Lower lobe of right lung (tissue), 2 donors: ENCODE results near the gene SP1. TPM values are rescaled to one million over a fixed set of nuclear protein-coding genes. Genes with fewer than 3 reads are reported as not detected.

Source experiments
- ATAC-seq, 2 donors: fragments of 200-7000 bp; cut with Tn5 transposase; one replicate each; pipeline ENCODE4 v1.9.1; 2020 to 2022; ENCODE audit warnings: mild to moderate bottlenecking in 2 of 2, moderate library complexity in 2 of 2
- DNase-seq: peaks from one replicate; pipeline ENCODE4 v3.0.0-alpha.2; 2020
- H3K27ac ChIP-seq: fragments of 200-600 bp; one replicate; pipeline ENCODE4 v1.8.0; 2022
- H3K27me3 ChIP-seq: fragments of 200-600 bp; one replicate; pipeline ENCODE4 v1.8.0; 2022; ENCODE audit warnings: low read depth
- H3K36me3 ChIP-seq: fragments of 200-600 bp; one replicate; pipeline ENCODE4 v1.8.0; 2022; ENCODE audit warnings: mild to moderate bottlenecking
- H3K4me1 ChIP-seq: fragments of 200-600 bp; one replicate; pipeline ENCODE4 v1.8.0; 2022
- H3K4me3 ChIP-seq: fragments of 200-600 bp; one replicate; pipeline ENCODE4 v1.8.0; 2022; ENCODE audit warnings: mild to moderate bottlenecking
- H3K9me3 ChIP-seq: fragments of 200-600 bp; one replicate; pipeline ENCODE4 v1.8.0; 2022
- CTCF ChIP-seq: fragments of 200-600 bp; IDR thresholded peaks from one replicate; pipeline ENCODE4 v1.8.0; 2022; ENCODE audit warnings: antibody characterized with exemption, mild to moderate bottlenecking
- intact Hi-C: fragments of 100-400 bp; cut with DNase I; formaldehyde crosslinking; loops from one replicate; pipeline ENCODE4 v1.11.0; 2022
- total RNA-seq: library from RNA; stranded (reverse); fragmentation: NEBNext Ultra II Directional; extraction: Animal tissue kit (Norgen Biotek cat#: 25700); gene quantifications from one replicate; pipeline ENCODE4 v1.2.1, GENCODE V29; 2021
- donor health status: DM: no; HTN: yes; CAD: no; lungs with severe emphysema.

The SP1 gene
- total RNA-seq, 1 donor from 2014 or later = 91.1 TPM

- intact Hi-C loops = no loop called here
- no peak overlapping the region for H3K27ac ChIP-seq
- H3K27me3 ChIP-seq = no peaks in the 10 kb centered on the region
- TF ChIP-seq CTCF = no peak
- H3K9me3 ChIP-seq = no peaks in the 10 kb centered on the region
- H3K4me1 ChIP-seq = no peaks in the 10 kb centered on the region
- DNase-seq (no peak), ATAC-seq (no peak)
- peaks cover 100% of the 10 kb centered on the region for H3K36me3 ChIP-seq
- H3K4me3 ChIP-seq = no peak overlapping the region
Observed at GRCh38 chr12:53465679-53466078, 85.7 kb downstream of the SP1 start.

Other genes starting within 250 kb of the SP1 start
- 49.5 TPM for gene ZNF740, start 199.5 kb upstream of the SP1 start, total RNA-seq
- 39.2 TPM for gene CSAD, start 199.3 kb upstream of the SP1 start, total RNA-seq
- gene ITGB7, start 172.9 kb upstream of the SP1 start, total RNA-seq = 9.7 TPM
- 30.1 TPM for gene RARG, start 148.0 kb upstream of the SP1 start, total RNA-seq
- 2.2 TPM for gene ESPL1, start 111.9 kb upstream of the SP1 start, total RNA-seq
- 474 TPM for gene PFDN5, start 84.6 kb upstream of the SP1 start, total RNA-seq
- gene MYG1, start 80.5 kb upstream of the SP1 start, total RNA-seq = 35.3 TPM
- gene AAAS, start 58.6 kb upstream of the SP1 start, total RNA-seq = 45.2 TPM
- not detected for gene SP7, start 43.8 kb upstream of the SP1 start, total RNA-seq
- 1.2 TPM for gene AMHR2, start 43.7 kb downstream of the SP1 start, total RNA-seq
- 216 TPM for gene PRR13, start 61.6 kb downstream of the SP1 start, total RNA-seq
- 767 TPM for gene PCBP2, start 71.9 kb downstream of the SP1 start, total RNA-seq
- gene MAP3K12, start 119.3 kb downstream of the SP1 start, total RNA-seq = 17.5 TPM
- 34.3 TPM for gene TARBP2, start 121.1 kb downstream of the SP1 start, total RNA-seq
- not detected for gene NPFF, start 127.3 kb downstream of the SP1 start, total RNA-seq
- gene ATF7, start 246.2 kb downstream of the SP1 start, total RNA-seq = 61.2 TPM